Measurements from ENCODE around the gene TMC2. TPM values are rescaled to one million over a fixed set of nuclear protein-coding genes. Genes with fewer than 3 reads are reported as not detected.

TMC2 gene
- total RNA-seq, 1 experiment from 2014 or later, result not detected

DNA sequence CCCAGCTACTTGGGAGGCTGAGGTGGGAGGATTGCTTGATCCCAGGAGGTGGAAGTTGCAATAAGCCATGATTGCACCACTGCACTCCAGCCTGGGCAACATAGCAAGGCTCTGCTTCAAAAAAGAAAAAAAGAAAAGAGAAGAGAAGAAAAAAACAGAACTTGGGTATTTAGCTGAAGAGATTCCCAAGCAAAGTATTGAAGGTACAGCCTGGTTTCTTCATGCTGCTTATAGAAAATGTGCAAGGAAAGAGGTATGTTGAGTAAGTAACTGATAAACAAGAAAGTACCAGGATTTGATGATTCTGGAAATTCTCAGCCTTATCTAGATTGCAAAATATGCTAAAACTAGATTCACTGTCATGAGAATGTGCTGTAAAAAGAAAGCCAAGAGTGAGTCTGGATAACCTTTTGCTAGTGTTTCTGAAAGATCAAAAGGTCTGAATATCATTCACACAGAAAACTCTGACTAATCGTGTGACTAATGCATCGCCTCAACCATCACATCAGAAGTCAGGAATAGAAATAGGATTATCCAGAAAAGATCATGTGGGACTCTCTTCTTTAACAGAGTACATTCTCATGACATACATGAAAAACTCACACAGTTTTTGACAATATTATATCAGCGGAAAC lies 83.7 kb downstream of the TMC2 start:
- DNase-seq (ENCODE audit: extremely low read depth, low read depth), result no peak

DNA sequence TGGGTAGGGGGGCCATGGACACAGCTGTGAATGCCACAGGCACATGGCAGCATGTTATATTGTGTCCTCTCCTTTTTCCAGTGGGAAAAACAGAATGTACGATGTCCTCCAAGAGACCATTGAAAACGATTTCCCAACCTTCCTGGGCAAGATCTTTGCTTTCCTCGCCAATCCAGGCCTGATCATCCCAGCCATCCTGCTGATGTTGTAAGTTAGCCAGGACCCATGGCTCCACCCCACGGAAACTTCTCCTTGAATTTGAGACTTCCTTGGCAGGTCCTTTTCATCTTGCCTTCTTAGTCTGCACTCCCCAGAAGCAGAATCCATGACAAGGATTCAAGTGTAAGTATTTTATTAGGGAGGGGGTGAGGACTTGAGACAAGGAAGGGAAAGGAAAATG lies 87.8 kb downstream of the TMC2 start:
- DNase-seq (ENCODE audit: extremely low read depth, low read depth), result no peak

DNA sequence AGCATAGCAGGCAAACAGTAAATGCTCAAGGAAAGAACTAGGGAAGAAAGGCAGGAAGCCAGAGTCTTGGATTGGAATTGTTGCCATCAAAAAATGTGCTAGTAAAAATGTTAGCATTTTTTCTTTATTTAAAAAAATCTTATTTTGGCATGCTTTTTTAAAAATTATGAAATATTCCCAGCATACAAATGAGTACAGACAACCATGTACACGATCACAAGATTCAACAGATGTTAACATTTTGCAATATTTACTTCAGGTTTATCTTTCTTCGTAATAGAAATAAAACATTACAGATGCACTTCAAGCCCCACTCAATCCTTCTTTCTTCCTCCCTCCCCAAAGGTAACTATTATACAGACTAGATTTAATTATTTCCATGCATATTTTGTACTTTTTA lies 88.7 kb downstream of the TMC2 start:
- DNase-seq (ENCODE audit: extremely low read depth, low read depth), result no peak

DNA sequence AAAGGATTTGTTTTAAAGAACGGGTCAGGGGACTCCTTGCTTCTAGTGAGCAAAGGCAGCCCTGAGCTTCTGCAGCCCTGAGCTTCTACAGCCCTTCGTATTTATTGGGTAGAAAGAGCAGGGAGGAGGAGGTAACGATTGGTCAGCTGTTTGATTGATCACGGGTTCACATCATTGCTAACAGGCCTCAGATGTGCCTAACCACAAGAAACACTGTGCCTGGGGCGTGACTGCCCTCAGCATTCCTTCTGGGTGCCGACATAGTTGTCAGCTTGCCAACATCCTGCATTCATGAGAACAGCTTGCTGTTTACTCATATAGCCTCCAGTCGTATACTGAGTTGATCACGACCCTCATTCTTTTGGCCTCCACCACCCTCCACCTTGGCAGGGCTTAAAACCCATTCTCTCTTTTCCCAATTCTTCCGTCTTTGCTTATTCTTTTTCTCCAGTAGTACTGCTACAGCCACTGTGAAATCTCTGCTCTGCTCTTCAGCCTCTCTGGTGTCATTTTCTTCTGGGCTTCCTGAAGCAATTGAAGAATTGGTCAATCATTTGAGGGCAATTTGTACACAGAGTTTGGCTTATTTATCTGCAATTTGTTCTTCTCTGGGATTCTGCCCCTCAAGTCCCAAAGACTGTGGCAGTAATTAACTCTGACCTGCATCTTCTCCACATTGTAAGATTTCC lies 90.6 kb downstream of the TMC2 start:
- DNase-seq (ENCODE audit: extremely low read depth, low read depth), result peak; percentile 26

DNA sequence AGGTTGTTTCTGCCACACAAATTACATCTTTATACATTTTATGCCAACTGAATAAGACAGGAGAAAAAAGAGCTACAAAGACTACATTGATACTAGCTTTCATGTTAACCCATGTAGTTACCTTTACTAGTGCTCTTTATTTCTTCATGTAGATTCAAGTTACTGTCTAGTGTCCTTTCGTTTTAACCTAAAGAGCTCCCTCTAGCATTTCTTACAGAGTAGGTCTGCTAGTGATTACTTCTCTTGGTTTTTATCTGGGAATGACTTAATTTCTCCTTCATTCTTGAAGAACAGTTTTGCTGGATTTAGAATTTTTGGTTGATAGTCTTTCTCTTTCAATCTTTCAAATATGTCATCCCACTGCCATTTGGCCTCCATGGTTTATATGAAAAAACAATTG lies 94.9 kb downstream of the TMC2 start:
- DNase-seq (ENCODE audit: extremely low read depth, low read depth), result no peak

DNA sequence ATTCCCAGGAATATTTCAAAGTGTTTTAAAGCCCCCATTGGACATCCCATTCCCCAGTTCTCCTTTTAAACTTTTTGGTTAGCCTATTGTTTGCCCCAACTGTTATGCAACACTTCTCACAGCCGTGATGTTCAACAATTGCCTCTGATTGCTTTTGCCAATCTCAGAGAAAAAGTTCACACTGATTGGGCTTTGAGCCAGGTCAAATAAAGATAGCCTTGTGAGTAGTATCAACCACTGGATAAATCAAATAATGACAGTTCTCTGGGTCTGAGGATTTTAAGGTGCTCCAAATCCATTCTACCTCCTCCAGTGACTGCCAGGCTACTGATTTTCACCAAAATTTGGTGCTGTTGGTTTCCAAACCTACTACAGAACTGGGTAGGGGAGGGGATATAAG lies 97.0 kb downstream of the TMC2 start:
- DNase-seq (ENCODE audit: extremely low read depth, low read depth), result no peak

DNA sequence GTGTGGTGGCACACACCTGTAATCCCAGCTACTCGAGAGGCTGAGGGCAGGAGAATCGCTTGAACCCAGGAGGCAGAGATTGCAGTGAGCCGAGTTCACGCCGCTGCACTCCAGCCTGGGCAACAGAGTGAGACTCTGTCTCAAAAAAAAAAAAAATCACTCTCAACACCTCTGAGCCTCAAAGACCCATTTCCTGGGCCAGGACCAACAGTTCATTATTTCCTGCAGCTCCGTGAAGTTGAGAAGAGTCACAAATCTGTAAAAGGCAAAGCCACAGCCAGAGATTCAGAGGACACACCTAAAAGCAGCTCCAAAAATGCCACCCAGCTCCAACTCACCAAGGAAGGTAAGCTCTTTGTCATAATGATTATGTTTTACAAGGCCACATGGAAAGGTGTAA lies 100.9 kb downstream of the TMC2 start:
- DNase-seq (ENCODE audit: extremely low read depth, low read depth), result no peak

DNA sequence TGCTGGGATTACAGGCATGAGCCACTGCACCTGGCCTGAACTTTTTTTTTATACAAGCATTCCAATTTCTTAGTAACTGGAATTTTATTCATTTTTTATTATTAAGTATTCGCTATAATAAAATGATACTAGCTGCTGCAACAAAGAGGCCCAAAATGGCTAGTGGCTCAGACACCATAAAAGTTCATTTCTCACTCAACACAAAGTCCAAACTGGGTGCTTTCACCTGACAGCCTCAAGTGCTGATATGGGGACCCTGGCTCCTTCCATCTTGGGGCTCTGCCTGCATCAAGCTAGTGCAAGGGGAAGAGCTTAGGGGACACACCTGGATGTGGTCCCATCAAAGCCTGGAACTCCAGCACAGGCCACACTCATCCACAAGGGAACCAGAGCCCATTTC lies 103.9 kb downstream of the TMC2 start:
- DNase-seq (ENCODE audit: extremely low read depth, low read depth), result no peak

DNA sequence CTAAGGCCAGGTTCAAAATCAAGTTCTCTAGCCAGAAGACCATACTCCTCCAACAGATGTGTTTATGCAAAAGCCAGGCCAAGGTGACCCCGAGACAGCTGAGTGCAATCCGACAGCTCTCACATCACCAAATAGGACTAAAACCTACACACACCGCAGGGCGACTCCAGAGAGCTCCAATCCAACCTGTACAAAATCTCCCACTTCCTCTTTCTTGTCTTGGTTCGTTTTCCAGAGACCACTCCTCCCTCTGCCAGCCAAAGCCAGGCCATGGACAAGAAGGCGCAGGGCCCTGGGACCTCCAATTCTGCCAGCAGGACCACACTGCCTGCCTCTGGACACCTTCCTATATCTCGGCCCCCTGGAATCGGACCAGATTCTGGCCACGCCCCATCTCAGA lies 104.5 kb downstream of the TMC2 start:
- no peak for DNase-seq (ENCODE audit: extremely low read depth, low read depth)

DNA sequence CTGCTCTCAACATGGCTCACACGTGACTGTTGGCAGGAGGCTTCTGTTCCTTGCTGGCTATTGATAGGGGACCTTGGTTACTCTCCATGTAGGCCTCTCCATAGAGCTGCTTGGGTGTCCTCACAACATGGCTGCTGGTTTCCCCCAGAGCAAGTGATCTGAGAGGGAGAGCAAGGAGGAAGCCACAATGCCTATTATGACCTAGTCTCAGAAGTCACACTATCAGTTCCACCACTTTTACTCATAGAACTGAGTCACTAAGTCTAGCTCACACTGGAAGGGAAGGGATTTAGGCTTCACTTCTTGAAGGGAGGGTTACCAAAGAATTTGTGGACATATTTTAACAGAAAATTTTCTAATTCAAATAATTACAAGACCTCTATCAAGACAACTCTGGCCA lies 107.3 kb downstream of the TMC2 start:
- DNase-seq (ENCODE audit: extremely low read depth, low read depth), result no peak

DNA sequence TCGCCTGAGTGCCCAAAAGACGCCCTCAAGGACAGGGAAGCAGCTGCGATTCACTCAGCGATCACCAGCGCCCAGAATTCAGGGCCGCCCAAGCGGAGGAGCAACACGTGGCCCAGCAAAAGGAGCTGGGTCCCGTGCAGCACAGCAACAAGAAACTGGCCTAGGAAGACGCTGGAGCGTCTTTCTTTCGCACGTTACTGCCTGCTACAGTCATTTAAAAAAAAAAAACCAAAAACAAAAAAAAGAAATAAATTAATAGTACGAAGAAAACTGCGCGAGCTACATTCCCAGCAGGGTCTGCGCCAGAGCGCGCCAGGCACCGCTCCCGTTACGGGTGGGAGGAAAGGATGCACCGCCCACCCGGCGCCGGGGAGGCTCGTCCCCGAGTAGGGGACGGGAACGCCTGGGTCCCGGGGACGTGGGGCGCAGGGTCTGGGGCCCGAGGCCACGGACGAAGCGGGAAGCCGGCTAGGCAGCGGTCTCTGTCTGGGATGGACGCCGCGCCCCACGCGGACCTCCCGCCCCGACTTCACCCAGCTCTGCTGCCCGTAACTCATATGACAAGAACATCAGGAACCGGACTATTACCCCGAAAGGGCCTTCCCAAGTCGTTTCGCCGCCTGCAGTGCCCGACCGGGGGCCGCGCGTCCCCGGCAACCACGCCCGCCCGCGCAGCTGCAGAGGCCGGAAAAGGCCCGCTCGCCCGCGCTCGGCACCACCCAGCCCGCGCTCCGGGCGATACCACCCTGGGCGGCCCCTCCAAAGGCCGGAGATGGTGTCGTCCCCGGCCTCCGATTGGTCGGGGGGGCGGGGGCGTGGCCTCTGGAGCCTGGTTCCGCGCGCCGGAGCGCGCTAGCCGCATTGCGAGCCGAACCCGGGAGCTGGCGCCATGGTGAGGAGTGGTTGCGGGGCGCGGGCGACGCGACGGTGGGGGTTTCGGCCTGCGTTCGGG lies 115.7 kb downstream of the TMC2 start, which contains the start of gene NOP56:
TSS of gene NOP56 (plus strand) at position 861 of the 952 bp plus-strand sequence. CDS start at position 890, 29 bp downstream.
- peak; percentile 89 for DNase-seq (ENCODE audit: extremely low read depth, low read depth)

DNA sequence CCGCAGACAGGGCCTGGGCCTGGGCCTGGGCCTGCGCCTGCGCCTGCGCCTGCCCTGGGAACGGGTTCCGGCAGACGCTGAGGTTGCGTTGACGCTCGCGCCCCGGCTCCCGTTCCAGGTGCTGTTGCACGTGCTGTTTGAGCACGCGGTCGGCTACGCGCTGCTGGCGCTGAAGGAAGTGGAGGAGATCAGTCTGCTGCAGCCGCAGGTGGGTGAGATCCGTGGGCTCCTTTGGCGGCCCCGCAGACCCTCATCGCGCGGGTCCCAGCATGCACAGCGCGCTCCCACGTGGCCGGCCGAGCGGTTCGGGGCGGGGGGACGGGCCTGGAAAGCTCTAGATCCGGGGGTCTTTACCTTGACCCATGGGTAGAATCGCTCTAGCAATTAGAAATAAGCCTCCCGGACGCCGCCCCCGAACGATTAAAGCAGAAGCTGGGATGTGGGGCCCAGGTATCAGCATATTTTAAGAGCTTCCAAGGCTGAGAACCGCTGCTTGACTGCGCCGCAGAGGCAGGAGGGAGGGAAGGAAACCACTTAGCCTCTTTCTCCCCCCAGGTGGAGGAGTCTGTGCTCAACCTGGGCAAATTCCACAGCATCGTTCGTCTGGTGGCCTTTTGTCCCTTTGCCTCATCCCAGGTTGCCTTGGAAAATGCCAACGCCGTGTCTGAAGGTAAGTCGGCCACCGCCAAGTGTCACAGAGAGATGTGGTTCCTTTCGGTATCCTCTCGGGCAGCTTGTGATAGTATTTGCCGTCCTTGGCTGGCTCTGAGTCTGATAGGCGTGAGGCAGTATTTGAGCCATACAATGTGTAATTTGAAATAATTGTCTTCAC lies 116.6 kb downstream of the TMC2 start:
- no peak for DNase-seq (ENCODE audit: extremely low read depth, low read depth)

DNA sequence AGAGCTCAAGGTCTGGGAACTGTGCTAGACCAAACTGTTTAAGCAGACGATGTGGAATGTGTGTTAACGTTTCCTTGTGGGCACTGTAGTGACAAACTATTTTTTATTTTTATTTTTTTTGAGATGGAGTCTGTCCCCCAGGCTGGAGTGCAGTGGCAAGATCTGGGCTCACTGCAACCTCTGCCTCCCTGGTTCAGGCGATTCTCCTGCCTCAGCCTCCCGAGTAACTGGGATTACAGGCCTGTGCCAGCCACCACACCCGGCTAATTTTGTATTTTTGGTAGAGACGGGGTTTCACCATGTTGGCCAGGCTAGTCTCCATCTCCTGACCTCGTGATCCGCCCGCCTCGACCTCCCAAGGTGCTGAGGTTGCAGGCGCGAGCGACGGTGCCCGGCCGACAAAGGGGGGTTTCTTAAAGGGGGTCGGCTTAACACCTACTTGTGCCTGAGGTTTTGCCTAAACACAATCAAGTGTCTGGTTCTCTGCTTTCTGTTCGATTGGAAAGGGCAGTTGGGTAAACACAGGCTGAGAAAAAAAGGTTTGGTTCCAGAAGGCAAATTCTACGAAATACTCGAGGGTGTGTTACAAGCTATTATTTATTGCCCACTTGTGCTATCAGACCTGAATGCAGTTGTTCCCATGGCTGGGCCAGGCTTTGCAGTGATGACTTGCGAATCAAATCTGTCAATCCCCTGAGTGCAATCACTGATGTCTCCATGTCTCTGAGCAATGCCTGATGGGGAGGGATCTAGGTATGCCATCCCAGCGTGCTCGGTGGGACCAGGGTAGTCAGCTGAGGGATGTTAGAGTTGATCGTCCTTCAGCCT lies 117.4 kb downstream of the TMC2 start:
- DNase-seq (ENCODE audit: extremely low read depth, low read depth), result no peak

DNA sequence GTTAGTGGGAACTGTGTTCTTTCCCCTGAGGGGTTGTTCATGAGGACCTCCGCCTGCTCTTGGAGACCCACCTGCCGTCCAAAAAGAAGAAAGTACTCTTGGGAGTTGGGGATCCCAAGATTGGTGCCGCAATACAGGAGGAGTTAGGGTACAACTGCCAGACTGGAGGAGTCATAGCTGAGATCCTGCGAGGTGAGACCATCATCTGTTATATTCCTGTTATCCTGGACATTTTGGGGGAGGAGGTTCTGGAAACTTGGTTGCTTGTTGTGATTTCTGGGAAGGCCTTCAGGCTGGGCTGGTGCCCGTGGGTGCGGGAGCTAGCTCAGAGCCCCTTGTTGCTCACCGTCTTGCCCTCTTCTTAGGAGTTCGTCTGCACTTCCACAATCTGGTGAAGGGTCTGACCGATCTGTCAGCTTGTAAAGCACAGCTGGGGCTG lies 118.0 kb downstream of the TMC2 start:
- no peak for DNase-seq (ENCODE audit: extremely low read depth, low read depth)

DNA sequence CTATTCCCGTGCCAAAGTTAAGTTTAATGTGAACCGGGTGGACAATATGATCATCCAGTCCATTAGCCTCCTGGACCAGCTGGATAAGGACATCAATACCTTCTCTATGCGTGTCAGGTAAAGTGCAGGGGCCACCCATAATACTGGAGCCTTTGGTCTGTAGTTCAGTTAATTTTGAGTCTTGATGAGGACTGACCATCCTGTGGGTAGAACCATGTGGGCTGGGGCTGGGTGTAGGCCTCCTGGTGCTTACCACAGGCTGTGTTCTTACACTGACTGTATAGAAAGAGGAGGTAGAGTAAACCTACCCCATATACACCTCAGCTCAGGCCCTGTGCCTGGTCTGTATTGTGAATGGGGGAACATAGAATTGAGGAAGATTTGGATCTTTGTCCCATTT lies 118.5 kb downstream of the TMC2 start:
- DNase-seq (ENCODE audit: extremely low read depth, low read depth), result no peak

DNA sequence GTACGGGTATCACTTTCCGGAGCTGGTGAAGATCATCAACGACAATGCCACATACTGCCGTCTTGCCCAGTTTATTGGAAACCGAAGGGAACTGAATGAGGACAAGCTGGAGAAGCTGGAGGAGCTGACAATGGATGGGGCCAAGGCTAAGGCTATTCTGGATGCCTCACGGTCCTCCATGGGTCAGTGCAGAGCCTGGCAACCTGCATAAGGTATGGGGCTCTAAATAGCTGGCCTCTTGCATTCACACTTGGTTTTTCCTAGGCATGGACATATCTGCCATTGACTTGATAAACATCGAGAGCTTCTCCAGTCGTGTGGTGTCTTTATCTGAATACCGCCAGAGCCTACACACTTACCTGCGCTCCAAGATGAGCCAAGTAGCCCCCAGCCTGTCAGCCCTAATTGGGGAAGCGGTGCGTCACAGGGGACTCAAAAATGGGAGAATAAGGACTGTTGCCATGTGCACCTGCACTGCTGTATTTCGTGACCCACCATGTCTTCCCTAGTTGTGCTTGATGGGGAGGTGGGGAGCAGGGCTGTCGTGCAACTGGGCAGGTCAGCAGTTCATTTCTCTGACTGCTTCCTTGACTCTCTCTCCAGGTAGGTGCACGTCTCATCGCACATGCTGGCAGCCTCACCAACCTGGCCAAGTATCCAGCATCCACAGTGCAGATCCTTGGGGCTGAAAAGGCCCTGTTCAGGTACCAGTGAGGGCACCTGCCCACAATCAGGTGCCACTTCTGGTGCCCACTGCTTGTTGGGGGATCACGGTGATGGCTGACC lies 119.2 kb downstream of the TMC2 start:
- DNase-seq (ENCODE audit: extremely low read depth, low read depth), result no peak

DNA sequence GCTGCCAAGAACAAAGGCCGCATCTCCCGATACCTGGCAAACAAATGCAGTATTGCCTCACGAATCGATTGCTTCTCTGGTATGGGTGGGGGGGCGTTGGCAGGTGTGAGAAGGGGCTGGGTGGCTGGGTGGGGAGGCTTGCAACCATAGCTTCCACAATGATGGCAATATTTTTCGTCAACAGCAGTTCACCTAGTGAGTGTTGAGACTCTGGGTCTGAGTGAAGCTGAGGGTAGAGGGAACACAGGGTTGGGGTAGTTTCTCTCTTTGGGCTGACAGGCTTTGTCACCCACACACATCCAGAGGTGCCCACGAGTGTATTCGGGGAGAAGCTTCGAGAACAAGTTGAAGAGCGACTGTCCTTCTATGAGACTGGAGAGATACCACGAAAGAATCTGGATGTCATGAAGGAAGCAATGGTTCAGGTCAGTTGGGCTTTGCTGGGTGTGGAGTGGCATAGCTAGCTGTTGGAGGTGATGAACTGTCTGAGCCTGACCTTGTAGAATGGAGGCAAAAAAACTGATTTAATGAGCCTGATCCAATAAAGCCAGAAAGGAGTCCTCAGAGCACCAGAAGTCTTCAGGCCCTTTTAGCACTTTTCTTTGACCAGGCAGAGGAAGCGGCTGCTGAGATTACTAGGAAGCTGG lies 120.2 kb downstream of the TMC2 start:
- DNase-seq (ENCODE audit: extremely low read depth, low read depth), result no peak

DNA sequence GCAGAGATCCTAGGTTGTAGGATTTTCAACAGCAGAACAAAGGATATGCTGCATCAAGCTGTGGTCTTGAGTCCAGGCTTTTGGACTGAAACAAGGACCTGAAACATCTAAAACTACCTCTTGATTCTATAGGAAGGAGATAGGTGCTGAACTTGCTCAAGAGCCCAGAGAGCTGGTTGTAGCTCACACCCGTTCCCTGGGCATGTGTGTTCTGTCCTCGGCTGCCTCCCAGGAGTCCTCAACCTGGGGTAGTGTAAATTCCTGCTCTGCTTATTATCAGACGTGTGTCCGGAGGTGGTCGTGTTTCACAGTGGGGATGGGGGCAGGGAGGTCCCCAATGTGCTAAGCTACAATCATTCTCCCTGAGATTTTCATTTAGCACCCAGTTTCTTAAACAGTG lies 120.9 kb downstream of the TMC2 start:
- no peak for DNase-seq (ENCODE audit: extremely low read depth, low read depth)
